Measurements from ENCODE around the gene SLC22A3.
"Not testable (repeated sequence)": the region's sequence is repeated elsewhere in the genome, so short reads cannot be mapped to it uniquely, and the experiment has no call there.

SLC22A3 gene

GRCh38 chr6:160348223-160349019 lies at the start of gene SLC22A3:
SLC22A3 (plus strand) TSS chr6:160348378; CDS start chr6:160348420, 42 bp downstream.
- no peak for DNase-seq (ENCODE audit: low read depth in 2 of 2)

DNA sequence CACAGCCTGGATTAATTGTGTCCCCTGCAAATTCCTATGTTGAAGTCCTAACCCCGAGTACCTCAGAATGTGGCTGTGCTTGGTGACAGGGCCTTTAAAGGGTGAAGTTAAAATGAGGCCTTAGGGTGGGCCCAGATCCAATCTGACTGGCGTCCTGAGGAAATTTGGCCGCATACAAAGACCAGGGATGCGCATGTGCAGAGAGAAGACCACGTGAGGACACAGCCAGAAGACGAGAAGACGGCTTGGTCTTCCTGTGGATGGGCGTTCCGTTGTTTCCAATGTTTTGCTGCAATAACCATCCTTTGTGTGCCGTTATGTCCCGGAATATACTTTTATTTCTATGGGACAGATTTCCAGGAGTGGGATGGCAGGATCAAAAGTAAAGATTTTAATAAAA lies 48.6 kb upstream of the SLC22A3 start:
- no peak for DNase-seq (ENCODE audit: low read depth in 2 of 2)

DNA sequence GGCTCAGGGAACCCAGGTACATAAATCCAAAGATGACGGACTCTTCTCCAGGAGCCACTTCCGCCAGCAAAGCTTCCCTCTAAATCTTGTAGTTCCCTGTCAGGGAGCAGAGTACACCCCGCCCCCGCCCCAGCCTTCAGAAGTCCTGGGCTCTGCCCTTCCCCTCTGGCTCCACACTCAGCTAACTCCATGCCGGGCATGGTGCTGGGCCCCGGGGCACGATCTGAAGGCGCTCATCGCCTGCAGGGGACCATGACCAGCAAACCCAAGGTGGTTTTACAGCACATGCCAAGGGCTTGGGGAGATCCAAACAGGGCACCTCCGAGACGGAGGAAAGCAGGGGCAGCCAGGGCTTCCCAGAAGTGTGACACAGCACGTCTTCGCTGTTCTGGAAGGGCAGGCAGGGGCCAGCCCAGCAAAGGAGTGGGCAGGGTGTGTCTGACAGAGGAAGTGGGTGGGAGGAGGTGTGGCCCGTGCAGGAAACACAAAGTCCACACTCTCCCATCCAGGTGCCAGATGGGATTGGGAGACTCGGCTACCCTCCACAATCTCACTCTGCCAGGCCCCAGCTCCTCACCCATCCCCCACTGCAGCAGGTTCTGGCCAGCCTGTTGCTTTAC lies 48.0 kb upstream of the SLC22A3 start:
- no peak for DNase-seq (ENCODE audit: low read depth in 2 of 2)

DNA sequence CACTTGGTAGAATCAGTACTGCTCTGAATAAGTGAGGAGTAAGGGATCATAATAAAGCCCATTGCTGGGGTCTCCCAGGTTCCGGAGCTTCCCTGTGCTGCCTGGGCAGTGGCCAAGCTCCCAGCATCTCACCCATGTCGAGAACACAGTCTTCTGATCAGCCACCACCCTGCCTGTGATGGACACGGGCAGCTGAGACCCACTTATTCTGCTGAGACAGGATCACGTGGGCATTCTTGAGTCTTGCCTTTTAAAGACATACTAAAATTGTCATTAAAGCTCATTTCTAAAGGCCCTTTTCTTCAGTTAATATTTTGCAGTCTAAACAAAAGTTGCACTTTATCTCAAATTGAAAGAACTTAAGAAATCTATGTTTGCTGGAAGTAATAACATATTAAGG lies 46.8 kb upstream of the SLC22A3 start:
- no peak for DNase-seq (ENCODE audit: low read depth in 2 of 2)

GRCh38 chr6:160302431-160303082 lies 45.6 kb upstream of the SLC22A3 start:
- DNase-seq (ENCODE audit: low read depth in 2 of 2) = not testable (repeated sequence)

GRCh38 chr6:160303806-160304205 lies 44.4 kb upstream of the SLC22A3 start:
- DNase-seq (ENCODE audit: low read depth in 2 of 2) = no peak

DNA sequence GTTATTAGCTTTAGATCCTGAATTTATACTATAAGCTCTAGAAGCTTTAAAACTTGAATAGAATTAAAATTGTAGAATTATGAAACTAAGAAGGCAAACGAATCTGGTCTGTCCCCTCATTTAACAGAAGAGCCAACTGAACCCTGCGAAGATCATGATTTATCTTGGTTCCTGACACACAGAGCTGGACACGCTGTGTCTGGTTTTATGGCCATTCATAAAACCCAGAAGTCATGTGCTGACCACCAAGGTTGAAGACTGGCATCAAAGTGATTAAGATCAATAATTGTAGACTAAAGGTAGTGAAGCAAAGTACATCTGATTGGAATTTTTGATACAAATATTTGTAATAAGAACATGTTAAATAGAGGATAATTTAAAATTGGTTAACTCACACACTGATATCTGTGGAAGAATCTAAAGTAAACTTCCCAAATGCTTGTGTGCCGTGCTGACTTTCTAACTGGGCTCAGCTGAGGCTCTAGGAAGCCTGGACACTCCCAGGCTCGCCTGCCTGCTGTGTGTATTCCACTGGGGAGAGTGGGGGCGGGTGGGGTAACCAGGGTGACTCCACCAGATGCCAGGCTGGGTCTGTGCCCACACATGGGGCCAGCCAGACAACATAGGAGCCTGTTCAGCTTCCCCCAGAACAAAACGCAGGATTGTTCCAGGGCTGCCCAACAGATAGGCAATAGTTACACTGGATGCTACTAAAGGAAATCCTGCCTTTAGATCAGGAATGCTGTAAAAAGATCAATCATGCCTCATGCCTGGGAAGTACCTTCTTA lies 42.1 kb upstream of the SLC22A3 start:
- DNase-seq (ENCODE audit: low read depth in 2 of 2) = no peak

GRCh38 chr6:160309718-160310117 lies 38.5 kb upstream of the SLC22A3 start:
- no peak for DNase-seq (ENCODE audit: low read depth in 2 of 2)

DNA sequence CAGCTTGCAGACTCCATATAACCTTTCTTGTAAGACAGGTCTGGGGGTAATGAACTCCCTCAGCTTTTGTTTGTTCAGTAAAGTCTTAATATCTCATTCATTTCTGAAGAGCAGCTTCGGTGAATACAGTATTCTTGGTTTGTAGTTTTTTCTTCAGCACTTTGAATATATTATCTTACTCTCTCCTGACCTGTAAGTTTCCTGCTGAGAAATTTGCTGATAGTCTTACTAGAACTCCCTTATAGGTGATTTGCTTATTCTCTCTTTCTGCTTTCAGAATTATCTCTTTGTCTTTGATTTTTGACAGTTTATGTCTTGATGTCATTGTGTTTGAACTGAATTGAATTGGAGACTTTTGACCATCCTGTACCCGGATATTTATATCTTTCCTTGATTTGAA lies 35.3 kb upstream of the SLC22A3 start:
- no peak for DNase-seq (ENCODE audit: low read depth in 2 of 2)

GRCh38 chr6:160315310-160315709 lies 32.9 kb upstream of the SLC22A3 start:
- DNase-seq (ENCODE audit: low read depth in 2 of 2) = no peak

GRCh38 chr6:160316261-160316660 lies 31.9 kb upstream of the SLC22A3 start:
- DNase-seq (ENCODE audit: low read depth in 2 of 2) = no peak

GRCh38 chr6:160319246-160319645 lies 28.9 kb upstream of the SLC22A3 start:
- no peak for DNase-seq (ENCODE audit: low read depth in 2 of 2)

- DNase-seq (ENCODE audit: low read depth in 2 of 2) = no peak
These were observed 26.3 kb upstream of the SLC22A3 start for GRCh38 chr6:160321729-160322505.

DNA sequence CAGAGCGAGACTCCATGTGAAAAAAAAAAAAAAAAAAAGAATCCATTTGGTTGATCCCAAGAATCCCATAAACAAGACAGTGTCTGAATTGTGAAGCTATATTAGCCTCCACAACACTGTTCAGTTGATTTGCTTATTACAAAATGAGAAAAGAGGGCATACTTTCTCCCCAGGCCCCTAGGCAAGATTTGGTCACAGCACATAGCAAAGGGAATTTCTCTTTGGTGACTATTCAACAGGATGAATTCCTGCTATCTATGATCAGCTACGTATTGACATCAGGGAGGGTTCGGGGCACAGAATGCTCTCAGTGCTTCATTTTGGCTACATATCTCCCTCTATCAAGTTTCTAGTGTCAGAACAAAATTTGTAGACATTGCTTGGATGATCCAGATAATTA lies 20.2 kb upstream of the SLC22A3 start:
- DNase-seq (ENCODE audit: low read depth in 2 of 2) = no peak

DNA sequence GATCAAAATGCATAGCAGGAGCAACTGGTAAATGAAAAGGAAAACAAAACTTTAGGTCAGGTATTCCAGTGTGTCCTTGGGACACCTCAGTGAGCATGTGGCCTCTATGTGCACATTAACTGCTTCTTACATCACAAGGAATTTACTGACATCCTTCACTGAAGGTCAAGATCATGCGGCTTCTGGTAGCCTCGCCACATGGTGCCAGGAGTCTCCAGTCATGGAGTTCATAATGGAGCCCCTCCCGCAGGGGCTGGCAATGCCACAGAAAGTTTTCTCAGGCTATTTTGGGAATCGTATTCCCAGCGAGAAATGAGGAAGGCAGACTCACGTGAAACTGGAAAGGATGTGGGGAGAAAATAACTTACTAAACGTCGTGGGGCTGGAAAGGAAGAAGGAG lies 19.7 kb upstream of the SLC22A3 start:
- DNase-seq (ENCODE audit: low read depth in 2 of 2) = no peak

DNA sequence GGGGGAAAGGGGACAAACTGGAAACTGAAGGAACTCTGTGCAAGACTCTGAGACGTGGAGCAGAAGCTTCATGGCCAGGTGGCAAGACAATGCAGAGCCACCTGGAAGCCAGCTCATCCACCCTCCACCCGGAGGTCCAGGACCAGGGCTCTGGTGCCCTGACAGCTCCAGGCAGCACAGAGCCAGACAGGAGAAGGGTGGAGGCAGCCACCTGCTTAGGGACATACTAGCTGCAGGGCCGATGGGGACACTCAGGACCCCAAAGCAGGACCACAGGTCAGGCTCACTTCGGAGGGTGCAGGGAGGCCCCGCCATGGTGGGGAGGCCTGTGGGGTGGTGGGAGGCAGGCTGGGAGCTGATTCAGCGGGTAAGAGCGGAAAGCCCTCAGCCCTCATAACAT lies 19.0 kb upstream of the SLC22A3 start:
- DNase-seq (ENCODE audit: low read depth in 2 of 2) = no peak

DNA sequence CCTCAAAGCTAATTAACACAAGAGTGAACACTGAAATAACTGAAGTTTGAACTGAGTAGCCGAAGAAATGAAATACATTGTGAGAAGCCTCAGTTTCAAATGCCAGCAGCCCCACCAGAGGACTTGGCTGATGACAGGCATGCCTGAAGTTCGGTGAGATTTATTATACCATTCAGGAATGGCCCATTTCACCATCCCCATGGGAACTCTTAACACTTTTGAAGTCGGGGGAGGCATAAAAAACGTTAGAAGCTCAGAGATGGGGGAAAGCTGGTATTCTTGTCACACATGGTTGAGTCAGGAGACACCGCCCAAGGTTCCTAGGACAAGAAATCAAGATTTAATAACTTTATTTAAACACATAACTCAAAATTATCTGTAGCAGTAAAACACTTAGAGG lies 17.6 kb upstream of the SLC22A3 start:
- no peak for DNase-seq (ENCODE audit: low read depth in 2 of 2)

- no peak for DNase-seq (ENCODE audit: low read depth in 2 of 2)
These were observed 17.0 kb upstream of the SLC22A3 start for GRCh38 chr6:160331204-160331603.

- no peak for DNase-seq (ENCODE audit: low read depth in 2 of 2)
These were observed 16.4 kb upstream of the SLC22A3 start for GRCh38 chr6:160331753-160332152.

- no peak for DNase-seq (ENCODE audit: low read depth in 2 of 2)
These were observed 15.1 kb upstream of the SLC22A3 start for GRCh38 chr6:160333101-160333500.

DNA sequence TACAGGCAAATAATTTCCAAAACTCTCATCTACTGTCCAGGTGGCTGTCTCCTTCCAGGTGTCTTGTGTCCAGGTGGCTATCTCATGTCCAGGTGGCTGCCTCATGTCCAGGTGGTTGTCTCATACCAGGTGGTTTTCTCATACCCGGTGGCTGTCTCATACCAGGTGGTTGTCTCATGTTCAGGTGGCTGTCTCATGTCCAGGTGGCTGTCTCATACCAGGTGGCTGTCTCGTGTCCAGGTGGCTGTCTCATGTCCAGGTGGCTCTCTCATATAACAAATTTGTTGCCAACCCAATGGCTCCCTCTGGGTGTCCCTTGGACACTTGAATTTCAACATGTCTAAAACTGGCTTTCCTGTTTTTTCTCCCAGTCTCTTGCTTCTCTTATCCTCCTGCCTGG lies 14.3 kb upstream of the SLC22A3 start:
- no peak for DNase-seq (ENCODE audit: low read depth in 2 of 2)

All from stimulated activated CD4-positive, alpha-beta T cell treated with anti-CD3 and anti-CD28 coated beads, Interleukin-4, amount 100 ng/mL, for 48 hours (primary cell).